Cerebellar cortex (tissue), 1 donor: ENCODE measurements around the gene STYXL2.

Source experiments
- DNase-seq: peaks from one replicate; pipeline ENCODE4 v3.0.0-alpha.2; 2015; ENCODE audit warnings: low spot score

The STYXL2 gene

GRCh38 chr1:167081594-167082156, 12.2 kb upstream of the STYXL2 start:
- DNase-seq: peak; percentile 80

GRCh38 chr1:167082511-167083027, 11.3 kb upstream of the STYXL2 start:
- DNase-seq: peak; percentile 60

DNA sequence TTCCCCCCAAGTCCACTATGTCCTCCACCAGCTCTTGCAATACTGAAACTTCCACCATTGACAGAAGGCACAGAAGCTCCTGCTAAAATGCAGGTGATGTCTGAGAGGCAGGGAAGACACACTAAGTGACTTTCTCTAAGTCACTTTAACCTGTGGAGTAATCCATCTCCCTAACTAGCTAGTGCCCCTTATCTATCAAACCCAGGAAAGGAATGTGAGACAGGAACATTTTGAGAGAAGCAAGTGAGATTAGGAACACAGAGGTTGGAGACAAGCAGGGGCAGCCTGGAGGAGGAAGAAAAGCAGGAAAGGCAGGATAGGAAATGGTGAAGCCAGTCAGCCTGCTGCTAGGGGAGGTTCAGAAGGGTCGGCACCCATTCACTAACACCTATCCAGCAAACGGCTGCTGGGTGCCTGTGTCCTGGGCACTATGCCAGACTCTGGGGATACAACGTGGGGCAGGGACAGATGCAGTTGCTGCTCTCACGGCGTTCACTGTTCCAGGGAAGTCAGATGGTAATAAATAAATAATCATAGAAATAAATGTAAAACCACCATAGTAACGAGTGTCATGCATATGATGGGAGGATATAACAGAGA, 10.7 kb upstream of the STYXL2 start:
- DNase-seq: no peak

- DNase-seq: no peak
Observed at GRCh38 chr1:167083871-167084270, 10.0 kb upstream of the STYXL2 start.

DNA sequence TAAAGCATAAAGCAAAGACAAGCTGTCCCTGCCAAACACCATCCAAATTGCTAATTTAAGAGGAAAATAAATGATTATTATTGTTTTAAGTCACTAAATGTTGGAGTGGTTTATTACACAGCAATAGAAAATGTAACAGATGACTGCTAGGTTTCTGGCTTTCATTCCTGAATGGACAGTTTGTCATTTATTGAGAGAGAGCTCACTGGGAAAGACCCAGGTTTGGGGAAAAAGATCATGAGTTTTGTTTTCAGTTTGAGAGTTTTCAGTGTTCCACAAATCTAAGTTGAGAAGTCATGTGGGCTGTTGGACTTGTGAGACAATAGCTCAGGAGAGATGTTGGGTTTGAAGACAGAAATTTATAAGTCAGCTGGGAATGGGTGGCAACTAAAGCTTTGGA, 9.1 kb upstream of the STYXL2 start:
- no peak for DNase-seq

GRCh38 chr1:167086033-167086432, 7.8 kb upstream of the STYXL2 start:
- peak; percentile 56 for DNase-seq

DNA sequence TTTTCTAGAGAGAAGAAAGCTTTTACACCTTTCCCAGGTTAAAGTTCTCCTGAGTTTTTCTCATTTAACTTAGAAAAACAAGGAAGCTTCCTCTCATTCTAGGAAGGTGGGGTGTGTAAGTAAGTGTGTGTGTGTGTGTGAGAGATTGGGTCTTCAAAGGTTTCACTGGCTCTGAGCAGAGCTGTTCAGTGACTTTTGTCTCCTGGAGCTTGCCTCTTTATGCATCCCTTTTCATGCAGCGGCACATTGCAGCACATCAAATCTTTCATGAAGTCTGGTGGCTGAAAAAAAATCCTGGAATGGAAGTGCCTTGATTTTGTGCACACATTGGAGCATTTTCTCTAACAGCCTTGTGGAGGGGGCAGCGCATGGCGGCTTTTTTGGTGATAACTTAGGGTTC, 7.1 kb upstream of the STYXL2 start:
- no peak for DNase-seq

DNA sequence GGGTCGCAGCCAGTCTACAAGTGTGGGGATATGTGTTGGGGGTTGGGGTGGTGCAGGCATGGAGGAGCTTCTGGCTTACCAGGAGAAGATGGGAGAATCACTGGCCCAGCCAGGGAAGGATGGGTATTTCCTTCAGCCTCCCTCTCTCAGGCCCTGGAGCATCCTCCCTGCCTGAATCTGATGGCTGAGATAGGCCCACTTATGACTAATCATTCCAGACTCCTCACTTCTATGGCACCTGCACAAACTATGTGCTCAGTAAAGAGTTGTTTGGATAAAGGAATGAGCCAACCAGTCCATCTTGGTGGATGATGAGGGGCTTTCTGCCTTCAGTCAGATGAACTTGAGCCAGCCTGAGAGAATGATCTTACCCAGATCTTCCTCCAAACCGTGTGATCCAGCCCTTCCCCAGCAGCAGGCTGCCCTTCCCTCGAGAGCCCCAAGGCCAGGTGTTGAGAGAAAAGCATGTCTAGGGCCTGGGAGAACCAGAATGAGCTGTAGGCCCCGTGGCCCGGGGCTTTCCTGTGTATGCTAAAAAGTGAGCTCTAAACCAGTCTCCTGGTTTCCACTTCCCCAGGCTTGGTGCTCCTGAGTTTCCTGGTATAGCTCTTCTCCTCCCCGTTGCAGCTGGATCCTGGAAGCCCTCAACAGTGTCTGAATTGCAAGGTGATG, 5.0 kb upstream of the STYXL2 start:
- DNase-seq: no peak

- DNase-seq: no peak
Observed at GRCh38 chr1:167089939-167090313, 3.9 kb upstream of the STYXL2 start.

DNA sequence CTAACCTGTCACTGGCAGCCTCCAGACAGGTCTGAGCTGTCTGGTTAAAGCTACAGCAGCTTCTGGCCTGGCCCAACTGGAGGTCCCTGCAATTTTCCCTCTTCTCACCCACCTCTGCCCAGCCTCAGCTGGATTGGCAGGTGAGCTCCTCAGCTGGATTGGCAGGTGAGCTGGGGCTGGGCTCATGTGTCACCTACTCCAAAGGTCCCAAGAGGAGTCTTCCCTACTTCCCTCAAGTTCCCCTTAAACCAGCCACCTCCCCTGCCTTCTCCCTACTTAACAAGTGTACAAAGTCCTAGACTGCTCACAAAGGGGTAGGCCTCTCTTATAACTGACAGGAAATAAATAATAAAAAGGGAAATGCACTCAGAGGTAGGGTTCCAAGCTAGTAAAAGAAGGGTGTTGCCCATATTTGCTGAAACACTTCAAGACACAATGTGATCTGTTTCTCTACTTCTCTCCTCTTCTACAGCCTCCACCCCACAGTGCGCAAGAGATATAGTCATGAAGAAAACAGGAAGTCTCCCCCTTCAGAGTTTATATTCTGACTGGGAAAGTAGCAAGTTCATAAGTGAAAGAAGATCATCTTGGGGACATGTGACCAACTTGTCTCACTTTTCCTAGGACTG, 3.4 kb upstream of the STYXL2 start, which contains the start of gene GPA33:
Gene GPA33, minus strand, starts transcription at position 64 of the 629 bp plus-strand sequence. CDS start 90 bp downstream, outside the sequence.
- no peak for DNase-seq

GRCh38 chr1:167092653-167093052, 1.2 kb upstream of the STYXL2 start:
- DNase-seq: no peak

DNA sequence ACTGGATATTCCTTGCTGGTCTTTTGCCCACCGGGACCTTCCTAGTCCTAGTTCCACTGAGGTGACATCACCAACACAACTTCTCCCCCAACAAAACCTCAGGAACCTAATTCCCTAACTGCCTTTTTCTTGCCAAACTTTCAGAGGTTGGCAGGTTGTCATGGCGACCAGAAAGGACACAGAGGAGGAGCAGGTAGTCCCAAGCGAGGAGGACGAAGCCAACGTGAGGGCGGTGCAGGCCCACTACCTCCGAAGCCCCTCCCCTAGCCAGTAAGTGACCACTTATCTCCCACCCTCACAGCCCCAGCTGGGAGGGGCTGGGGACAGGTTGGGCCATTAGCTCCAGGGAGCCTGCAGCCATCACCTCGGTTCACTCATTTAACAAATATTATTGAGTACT, 815 bp downstream of the STYXL2 start:
- no peak for DNase-seq

- DNase-seq: peak; percentile 31
Observed at GRCh38 chr1:167095368-167095767, 1.5 kb downstream of the STYXL2 start.

GRCh38 chr1:167099851-167100250, 6.0 kb downstream of the STYXL2 start:
- DNase-seq: no peak

DNA sequence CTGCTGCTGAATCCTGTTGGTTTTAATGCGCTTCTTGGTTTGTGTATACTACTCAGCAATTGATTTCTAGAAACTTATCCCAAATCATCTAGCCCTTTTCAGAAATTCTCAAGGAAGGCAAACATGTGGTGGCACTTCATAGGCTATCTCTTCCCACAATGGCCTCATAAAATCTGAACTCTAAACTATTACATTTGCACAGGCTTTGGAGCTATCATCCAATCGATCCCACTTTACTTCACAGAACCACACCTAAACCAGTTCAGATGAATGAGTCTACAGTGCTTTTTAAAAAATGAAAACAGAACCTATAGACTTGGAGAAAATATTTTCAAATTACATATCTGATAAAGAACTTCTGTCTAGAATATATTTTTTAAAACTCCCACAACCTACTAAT, 6.9 kb downstream of the STYXL2 start:
- DNase-seq: no peak

DNA sequence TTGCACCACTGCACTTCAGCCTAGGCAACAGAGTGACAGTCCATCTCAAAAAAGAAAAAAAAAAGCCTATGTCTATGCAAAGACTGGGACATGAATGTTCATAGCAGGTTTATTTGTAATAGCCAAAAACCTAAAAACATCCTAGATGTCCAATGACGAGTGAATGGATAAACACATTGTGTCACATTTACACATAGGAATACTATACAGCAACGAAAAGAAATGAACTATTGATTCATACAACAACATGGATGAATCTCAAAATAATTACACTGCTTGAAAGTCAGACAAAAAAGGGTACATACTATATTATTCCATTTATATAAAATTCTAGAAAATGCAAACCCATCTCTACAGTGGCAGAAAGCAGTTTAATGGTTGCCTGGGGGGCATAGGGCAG, 7.9 kb downstream of the STYXL2 start:
- no peak for DNase-seq

- no peak for DNase-seq
Observed at GRCh38 chr1:167102906-167103573, 9.2 kb downstream of the STYXL2 start.

GRCh38 chr1:167104256-167104633, 10.4 kb downstream of the STYXL2 start:
- DNase-seq: no peak

DNA sequence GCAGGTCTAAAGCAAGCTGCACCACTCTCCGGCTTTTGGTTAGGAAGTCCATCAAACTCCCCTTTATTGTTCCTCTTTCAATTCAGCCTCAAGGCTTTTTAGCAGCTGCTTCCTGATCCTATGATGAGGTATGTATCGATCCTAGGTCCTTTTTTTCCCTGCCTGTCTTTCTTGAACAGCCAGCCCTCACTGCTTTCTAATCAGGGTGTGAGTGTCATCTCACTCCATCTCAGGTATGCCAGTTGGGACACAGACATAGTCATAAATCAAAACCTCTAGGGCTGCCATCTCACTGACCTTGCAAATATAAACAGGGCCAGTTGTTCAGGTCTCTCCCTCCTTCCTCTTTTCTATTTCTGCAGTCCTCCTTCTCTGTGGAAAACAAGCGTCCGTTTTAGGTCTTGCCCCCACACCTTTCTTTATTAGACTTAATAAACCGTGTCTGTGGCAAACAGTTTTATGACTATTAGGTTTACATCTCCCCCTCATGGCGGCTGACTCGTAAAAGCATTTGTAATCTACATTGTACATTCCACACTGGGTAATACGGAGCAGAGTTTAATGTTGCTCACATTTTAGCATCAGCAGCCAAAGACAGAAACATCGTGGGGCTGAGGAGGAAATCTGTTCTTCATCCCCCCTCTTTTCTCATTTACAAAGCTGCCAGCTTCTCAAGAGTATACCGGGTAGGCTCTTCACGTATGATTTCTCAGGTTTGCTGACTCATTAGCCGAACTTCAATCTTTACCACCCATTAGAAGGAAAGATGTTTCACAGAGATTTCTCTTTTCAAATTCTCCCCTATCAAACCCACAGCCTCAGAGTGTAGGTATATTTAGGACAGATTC, 11.6 kb downstream of the STYXL2 start:
- peak; percentile 64 for DNase-seq

DNA sequence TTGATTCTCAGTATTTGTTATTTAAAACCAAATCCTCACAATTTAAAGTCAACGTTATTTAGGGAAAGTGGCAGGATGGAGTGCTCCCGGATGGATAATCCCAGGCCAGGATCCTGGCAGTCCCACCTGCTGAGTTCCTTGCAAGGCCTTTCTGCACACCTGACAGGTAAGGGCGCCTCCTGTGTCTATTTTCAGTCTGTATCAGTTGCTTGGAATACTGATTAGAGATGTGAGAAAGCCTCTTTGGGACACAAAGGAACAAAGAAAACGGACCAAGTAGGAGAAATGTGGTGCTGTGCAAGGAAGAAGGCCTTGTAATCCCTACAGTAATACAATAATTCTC, 12.2 kb downstream of the STYXL2 start:
- no peak for DNase-seq

DNA sequence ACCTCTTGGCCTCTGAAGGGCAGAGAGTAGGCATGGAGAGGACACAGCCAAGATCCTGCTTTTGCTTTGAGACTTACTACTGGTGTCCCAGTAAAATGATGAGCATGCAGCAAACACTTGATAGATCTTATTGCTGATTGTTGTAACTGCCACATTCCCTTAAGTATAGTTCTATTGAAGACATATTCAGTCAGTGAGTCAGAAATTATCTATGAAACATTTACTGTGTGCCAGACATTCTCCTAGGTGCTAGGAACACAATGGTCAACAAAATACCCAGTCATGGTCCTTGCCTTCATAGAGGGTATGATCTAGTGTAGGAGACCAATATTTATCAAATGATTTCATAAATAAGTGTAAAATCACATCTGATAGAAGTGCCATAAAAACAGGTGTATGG, 13.6 kb downstream of the STYXL2 start:
- no peak for DNase-seq

- DNase-seq: no peak
Observed at GRCh38 chr1:167109125-167109524, 15.2 kb downstream of the STYXL2 start.
